Measurements from ENCODE around the gene CDKAL1.

DNA sequence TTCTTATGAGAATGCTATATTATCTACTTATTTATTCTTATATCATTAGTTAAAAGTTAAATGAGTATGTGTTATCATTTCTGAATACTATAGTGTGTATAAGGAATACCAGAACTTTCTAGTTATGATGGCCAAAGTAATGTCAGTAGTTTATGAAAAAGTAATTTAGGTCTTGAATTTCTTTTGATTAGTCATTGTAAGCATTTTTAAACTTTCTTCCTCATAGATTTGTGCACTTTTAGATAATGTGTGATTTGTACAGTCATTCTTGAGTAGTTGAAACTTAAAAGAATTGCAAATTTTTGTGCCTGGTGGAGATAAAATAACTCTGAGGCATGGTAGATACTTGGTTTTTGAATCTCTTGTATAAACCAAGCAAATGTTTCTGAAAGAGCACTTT lies 311.3 kb downstream of the CDKAL1 start:
- TF ChIP-seq ELF4 (IDR thresholded peaks at IDR 0.05) (no peak), FOXA1 (IDR thresholded peaks at IDR 0.05) (no peak), ARNT (IDR thresholded peaks at IDR 0.05) (no peak), SUZ12 (IDR thresholded peaks at IDR 0.05) (no peak), FOXM1 (IDR thresholded peaks at IDR 0.05; ENCODE audit: borderline replicate concordance) (no peak), FOXK2 (IDR thresholded peaks at IDR 0.05) (no peak), HDGF (IDR thresholded peaks at IDR 0.05; ENCODE audit: borderline replicate concordance) (no peak), TARDBP (IDR thresholded peaks at IDR 0.05) (no peak), BHLHE40 (IDR thresholded peaks at IDR 0.05; ENCODE audit: borderline replicate concordance) (no peak), ZNF384 (IDR thresholded peaks at IDR 0.05) (no peak), CTBP1 (IDR thresholded peaks at IDR 0.05; ENCODE audit: borderline replicate concordance) (no peak), SP1 (IDR thresholded peaks at IDR 0.05) (no peak), LEF1 (IDR thresholded peaks at IDR 0.05; ENCODE audit: borderline replicate concordance) (no peak), L3MBTL2 (conservative IDR thresholded peaks at IDR 0.05) (no peak)
